ENCODE measurements around the gene UBA52.
"Not testable (repeated sequence)": the region's sequence is repeated elsewhere in the genome, so short reads cannot be mapped to it uniquely, and the experiment has no call there.

UBA52 gene

DNA sequence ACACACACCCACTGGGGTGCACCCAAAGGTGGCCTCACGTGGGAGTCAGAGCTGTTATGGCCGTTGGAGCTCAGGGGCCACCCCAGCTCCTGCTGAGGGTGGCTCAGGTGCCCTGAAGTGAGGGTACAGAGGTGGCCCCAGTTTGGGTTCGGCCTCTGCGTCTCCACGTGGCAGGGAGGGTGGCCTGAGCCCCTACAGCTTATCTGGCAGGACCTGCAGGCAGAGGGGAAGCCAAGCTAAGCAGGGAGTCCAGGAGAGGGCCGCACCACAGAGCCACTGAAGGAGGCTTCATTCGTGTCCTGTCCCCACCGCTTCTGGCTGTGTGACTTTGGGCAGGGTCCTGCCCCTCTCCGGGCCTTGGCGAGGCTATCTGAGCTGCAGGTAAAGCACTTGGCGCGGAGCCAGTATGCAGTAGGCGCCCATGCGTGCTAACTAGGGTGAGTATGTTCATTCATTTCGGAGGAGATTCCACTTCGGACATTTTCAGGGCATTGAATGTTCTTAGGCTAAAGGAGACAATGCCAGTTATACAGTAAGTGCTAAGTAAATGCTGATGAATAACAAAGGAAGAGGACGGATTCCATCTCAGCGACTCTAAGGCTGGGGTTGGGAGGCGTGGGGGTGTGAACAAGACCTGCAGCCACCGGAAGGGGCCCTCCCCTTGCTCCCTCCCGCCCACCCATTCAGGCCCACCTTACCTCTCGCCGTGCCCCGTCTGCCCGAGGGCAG is 21.9 kb downstream of the UBA52 start:
- no peak for DNase-seq (ENCODE audit: insufficient read length, low spot score)
- no peak for FAIRE-seq
- TF ChIP-seq POLR2A (IDR thresholded peaks at IDR 0.05; ENCODE audit: low read depth, low read length): no peak

DNA sequence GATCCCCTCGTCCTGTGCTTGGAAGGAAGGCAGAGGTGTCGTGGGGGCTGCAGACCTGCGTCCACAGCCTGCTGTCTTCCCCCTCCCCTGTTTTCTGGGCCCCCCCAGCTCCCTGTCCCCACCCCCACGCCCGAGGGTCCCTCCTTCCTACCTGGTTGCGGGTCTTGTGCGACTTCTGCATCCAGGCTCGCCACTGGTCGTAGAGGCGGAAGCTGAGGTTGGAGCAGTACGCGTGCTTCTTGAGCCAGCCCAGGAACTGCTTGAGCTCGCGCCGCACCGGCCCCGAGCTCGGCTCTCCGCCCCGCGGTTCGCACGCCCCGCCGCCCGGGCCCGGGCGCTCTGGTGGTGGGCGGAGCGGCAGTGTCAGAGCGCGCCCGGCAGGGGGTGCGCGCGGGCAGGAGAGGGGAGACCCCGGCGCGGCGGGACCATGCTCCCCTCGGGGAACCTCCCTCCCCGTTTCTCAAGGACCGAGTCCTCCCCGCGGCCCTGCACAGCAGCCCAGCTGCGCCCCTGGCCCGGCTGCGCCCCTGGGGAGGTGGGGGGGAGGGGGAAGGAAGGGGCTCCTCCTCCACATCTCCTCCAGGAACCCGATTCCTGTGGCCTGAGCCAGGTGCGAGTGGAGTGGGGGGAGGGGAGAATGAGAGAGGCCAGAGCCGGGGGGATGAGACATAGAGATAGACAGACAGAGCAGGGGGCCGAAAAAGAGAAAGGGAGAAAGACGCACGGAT is 22.6 kb downstream of the UBA52 start:
- DNase-seq (ENCODE audit: insufficient read length, low spot score): no peak
- no peak for FAIRE-seq
- TF ChIP-seq POLR2A (IDR thresholded peaks at IDR 0.05; ENCODE audit: low read depth, low read length): no peak

GRCh38 chr19:18594824-18595373 is 23.2 kb downstream of the UBA52 start:
- no peak for FAIRE-seq
- no peak for DNase-seq (ENCODE audit: insufficient read length, low spot score)
- TF ChIP-seq POLR2A (IDR thresholded peaks at IDR 0.05; ENCODE audit: low read depth, low read length): no peak

- DNase-seq (ENCODE audit: insufficient read length, low spot score) (no peak), FAIRE-seq (no peak)
- TF ChIP-seq POLR2A (IDR thresholded peaks at IDR 0.05; ENCODE audit: low read depth, low read length): no peak
Observed at GRCh38 chr19:18595475-18595874, 23.8 kb downstream of the UBA52 start.

DNA sequence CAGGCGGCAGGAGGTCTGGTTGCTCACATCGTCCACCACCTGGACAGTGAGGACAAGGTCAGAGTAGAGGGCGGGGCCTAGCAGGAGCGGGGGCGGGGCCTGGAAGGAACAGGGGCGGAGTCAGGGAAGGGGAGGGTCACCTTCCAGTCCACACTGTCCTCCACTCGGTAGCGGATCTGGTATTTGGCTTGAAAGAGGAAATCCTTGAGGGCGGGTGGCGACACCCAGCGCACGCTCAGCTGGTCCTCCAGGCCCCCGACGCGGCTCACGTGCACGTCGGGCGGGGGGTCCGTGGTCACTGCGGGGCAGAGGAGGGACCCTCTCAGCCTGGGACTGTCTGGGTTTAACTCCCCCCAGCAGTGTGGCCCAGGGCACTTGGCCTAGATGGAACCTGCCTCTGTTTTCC is 25.1 kb downstream of the UBA52 start:
- no peak for TF ChIP-seq POLR2A (IDR thresholded peaks at IDR 0.05; ENCODE audit: low read depth, low read length)
- FAIRE-seq (no peak), DNase-seq (ENCODE audit: insufficient read length, low spot score) (peak; percentile 76)

DNA sequence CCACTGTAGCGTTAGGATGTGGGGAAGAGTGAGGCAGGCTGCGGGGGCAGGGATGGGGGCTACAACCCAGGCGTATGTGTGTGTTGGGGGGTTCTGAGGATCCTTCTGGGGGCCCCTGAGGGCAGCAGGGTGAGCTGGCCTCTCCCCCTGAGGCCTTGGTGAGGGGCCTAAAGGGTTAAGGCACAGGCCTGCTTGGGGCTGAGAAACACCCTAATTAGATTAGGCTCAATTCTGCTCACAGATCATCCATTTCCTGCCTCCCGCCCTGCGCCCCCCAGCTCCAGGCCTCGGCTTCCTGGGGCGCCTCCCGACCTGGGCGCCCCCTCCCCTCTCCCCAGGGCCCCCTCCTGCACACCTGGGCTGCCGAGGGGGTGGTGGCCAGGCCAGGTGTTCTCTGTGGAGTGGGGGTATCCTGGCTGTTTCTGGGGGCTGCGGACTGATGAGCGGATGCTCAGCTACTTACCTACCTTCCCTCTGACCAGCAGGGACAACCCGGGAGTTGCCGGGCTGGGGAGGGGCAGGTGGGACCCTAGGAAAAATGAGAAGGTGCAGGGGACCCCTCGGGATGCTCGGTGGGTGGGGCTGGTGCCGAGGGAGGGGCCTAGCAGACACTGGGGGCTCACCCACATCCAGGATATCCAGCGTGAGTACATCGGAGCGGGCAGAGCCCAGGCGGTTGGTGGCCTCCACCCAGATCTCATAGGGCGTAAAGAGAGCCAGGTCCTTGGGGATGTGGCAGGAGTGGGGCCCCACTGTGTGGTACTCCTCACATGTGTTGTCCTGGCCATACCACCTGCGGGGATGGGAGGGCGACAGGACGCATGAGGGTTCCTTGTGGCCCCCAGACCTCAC is 26.4 kb downstream of the UBA52 start:
- FAIRE-seq (no peak), DNase-seq (ENCODE audit: insufficient read length, low spot score) (no peak)
- TF ChIP-seq POLR2A (IDR thresholded peaks at IDR 0.05; ENCODE audit: low read depth, low read length): no peak

DNA sequence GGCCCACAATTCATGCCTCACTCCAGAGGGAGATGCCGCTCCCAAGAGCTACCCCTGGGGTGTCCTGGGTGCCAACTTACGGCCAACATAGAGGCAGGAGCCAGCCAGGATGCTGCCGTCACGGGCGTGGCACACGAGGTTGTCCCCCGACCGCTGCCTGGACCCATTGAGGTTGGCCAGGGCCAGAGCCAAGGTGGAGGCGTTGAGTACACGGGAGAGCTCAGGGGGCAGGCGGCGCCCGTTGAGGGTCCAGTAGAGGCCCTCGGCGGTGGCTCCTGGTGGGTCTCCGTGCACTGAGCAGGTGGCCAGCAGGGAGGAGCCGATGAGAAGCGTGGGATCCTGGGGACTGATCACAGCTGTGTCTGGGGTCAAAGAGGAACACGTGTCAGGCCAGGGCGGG is 27.8 kb downstream of the UBA52 start:
- no peak for FAIRE-seq
- no peak for TF ChIP-seq POLR2A (IDR thresholded peaks at IDR 0.05; ENCODE audit: low read depth, low read length)
- DNase-seq (ENCODE audit: insufficient read length, low spot score): no peak

- DNase-seq (ENCODE audit: insufficient read length, low spot score); FAIRE-seq: not testable (repeated sequence)
Observed at GRCh38 chr19:18600692-18601397, 29.2 kb downstream of the UBA52 start.

DNA sequence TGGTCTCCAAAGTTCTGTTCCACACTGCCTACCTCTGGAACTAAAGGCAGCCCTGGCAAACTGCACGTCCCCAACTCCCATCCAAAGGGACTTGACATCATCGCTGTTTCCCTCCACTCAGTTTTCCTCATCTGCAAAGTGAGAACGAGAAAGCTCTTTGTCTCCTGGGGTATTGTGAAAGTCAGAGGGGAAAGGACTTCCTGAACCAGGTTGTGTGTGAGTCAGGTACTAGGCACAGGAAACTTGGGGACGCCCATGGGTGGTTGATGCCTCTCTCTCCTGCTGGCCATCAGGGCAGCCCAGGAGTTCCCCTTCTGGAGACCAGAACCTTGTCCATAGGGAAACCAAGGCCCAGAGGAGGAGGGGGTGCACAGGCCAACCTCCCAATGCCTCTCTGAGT is 30.2 kb downstream of the UBA52 start:
- no peak for TF ChIP-seq POLR2A (IDR thresholded peaks at IDR 0.05; ENCODE audit: low read depth, low read length)
- DNase-seq (ENCODE audit: insufficient read length, low spot score) (no peak), FAIRE-seq (no peak)

DNA sequence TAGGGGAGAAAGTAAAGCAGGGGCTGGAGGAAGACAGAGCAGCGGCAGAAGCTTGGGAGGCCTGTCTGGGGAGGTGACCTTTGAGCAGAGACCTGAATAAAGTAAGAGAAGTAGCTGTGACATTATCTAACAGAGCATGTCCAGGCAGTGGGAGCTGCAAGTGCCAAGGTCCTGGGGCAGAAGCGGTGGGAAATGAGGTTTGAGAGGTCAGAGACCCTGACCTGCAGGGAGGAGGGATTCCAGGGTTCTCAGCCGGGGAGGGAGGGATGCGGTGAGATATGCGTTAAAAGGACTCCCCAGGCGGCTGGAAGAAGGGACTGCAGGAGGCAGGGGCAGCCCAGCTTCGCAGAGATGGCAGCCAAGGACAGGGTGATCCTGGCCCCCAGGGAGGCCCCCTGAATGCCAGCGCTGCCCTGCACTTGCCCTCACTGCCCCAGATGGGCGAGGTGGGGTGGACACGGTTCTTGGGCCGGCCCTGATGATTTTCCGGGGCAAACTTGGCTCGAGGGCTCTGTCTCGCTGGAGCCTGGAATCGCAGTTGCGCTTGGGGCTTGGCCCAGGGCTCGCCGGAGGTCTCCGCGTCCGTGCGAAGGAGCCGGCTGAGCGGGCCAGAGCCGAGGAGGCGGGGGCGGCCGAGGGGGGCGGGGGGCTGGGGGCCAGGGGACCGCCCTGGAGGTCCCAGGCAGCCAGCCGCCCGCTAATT is 31.7 kb downstream of the UBA52 start:
- FAIRE-seq (no peak), DNase-seq (ENCODE audit: insufficient read length, low spot score) (no peak)
- no peak for TF ChIP-seq POLR2A (IDR thresholded peaks at IDR 0.05; ENCODE audit: low read depth, low read length)

GRCh38 chr19:18603958-18604819 is 32.5 kb downstream of the UBA52 start:
- no peak for FAIRE-seq
- no peak for DNase-seq (ENCODE audit: insufficient read length, low spot score)
- TF ChIP-seq POLR2A (IDR thresholded peaks at IDR 0.05; ENCODE audit: low read depth, low read length): no peak

- no peak for TF ChIP-seq POLR2A (IDR thresholded peaks at IDR 0.05; ENCODE audit: low read depth, low read length)
- FAIRE-seq (no peak), DNase-seq (ENCODE audit: insufficient read length, low spot score) (no peak)
Observed at GRCh38 chr19:18604820-18605159, 33.1 kb downstream of the UBA52 start.
